ENCODE data around the gene CSF3R. TPM values are rescaled to one million over a fixed set of nuclear protein-coding genes. Genes with fewer than 3 reads are reported as not detected.
A peak's percentile ranks its signal among the peaks of the same experiment; 100 is the strongest.

CSF3R gene
- total RNA-seq, 1 donor from 2014 or later: 0.54 TPM

GRCh38 chr1:36456391-36456928, 26.3 kb downstream of the CSF3R start:
- Mint-ChIP-seq H3K9me3 (no peaks in the 10 kb centered on the region), H3K4me1 (ENCODE audit: low read depth) (peaks cover 50% of the 10 kb centered on the region), H3K36me3 (ENCODE audit: low read depth) (peaks cover 48% of the 10 kb centered on the region), H3K4me3 (no peak overlapping the region), H3K27me3 (ENCODE audit: insufficient read depth) (no peaks in the 10 kb centered on the region), H3K27ac (no peak overlapping the region)
- intact Hi-C loops (cut with micrococcal nuclease): loop anchor here (10.0 kb wide), 2 partner anchors 1018 to 1602 kb away; partner anchors contain the start of genes SMIM12 and ZC3H12A
- DNase-seq (ENCODE audit: low spot score): no peak

DNA sequence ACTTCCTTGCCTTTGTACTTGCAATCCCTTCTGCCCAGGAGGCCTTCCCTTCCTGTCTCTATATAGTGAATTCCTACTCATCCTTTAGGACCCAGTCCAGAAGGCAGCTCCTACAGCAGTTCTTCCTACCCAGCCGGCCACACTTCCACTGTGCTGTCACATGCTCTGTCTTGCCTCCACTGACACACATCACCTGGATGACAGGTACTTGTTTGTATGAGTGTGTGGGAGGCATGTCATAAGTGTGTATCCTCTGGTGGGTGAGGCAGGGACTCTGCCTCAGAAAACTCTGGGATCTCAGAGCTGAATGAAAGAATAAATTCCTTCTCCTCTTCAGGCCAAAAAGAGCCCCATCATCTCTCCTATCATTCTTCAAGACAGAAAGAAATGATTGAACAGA, 27.3 kb downstream of the CSF3R start:
- Mint-ChIP-seq H3K27ac (no peak overlapping the region), H3K4me1 (ENCODE audit: low read depth) (peaks cover 43% of the 10 kb centered on the region), H3K4me3 (no peak overlapping the region), H3K36me3 (ENCODE audit: low read depth) (peaks cover 38% of the 10 kb centered on the region), H3K27me3 (ENCODE audit: insufficient read depth) (no peaks in the 10 kb centered on the region), H3K9me3 (no peaks in the 10 kb centered on the region)
- intact Hi-C loops (cut with micrococcal nuclease): loop anchor here (10.0 kb wide), 2 partner anchors 1019 to 1601 kb away; partner anchors contain the start of genes SMIM12 and ZC3H12A
- no peak for DNase-seq (ENCODE audit: low spot score)

DNA sequence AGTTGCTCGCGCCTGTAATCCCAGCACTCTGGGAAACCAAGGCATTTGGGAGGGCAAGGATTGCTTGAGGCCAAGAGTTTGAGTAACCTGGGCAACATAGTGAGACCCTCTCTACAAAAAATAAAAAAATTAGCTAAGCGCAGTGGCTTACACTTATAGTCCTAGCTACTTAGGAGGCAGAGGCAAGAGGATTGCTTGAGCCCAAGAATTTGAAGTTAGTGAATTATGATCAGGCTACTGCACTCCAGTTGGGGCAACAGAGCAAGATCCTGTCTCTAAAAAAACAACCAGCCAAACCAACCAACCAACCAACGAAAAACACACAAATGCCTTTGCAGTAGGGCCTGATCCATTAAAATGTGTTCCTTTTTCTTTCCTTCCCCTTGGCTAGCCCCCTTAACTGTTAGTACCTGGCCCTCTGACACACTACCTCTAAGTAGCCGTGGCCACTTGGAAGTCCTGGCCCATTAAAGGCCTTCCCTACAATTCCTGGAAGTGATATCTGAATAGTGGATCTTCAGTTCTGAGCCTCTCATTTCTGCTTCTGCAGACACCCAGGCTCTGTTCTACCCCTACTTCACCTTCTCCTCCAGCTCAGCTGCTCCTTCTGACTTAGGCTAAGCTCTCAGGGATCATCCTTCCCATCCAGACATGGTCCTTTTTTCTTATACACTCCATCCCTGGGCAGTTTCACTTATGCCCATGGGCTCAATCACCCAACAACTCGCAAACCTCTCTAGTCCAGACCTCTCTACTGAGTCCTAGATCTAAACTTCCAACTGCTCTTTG, 28.9 kb downstream of the CSF3R start:
- Mint-ChIP-seq H3K27me3 (ENCODE audit: insufficient read depth) (no peaks in the 10 kb centered on the region), H3K27ac (no peak overlapping the region), H3K36me3 (ENCODE audit: low read depth) (peaks cover 28% of the 10 kb centered on the region), H3K9me3 (no peaks in the 10 kb centered on the region), H3K4me3 (no peak overlapping the region), H3K4me1 (ENCODE audit: low read depth) (peaks cover 38% of the 10 kb centered on the region)
- DNase-seq (ENCODE audit: low spot score): no peak
- intact Hi-C loops (cut with micrococcal nuclease): loop anchor here (10.0 kb wide), 2 partner anchors 1021 to 1599 kb away; partner anchors contain the start of genes SMIM12 and ZC3H12A

- H3K9me3 Mint-ChIP-seq: no peaks in the 10 kb centered on the region
- DNase-seq (ENCODE audit: low spot score): no peak
- peaks cover 24% of the 10 kb centered on the region for H3K36me3 Mint-ChIP-seq (ENCODE audit: low read depth)
- intact Hi-C loops (cut with micrococcal nuclease): loop anchor here (10.0 kb wide), 2 partner anchors 1022 to 1598 kb away; partner anchors contain the start of genes SMIM12 and ZC3H12A
- peaks cover 30% of the 10 kb centered on the region for H3K4me1 Mint-ChIP-seq (ENCODE audit: low read depth)
- H3K4me3 Mint-ChIP-seq: no peak overlapping the region
- H3K27ac Mint-ChIP-seq: no peak overlapping the region
- H3K27me3 Mint-ChIP-seq (ENCODE audit: insufficient read depth): no peaks in the 10 kb centered on the region
Measured at GRCh38 chr1:36453051-36453450, 29.7 kb downstream of the CSF3R start.

DNA sequence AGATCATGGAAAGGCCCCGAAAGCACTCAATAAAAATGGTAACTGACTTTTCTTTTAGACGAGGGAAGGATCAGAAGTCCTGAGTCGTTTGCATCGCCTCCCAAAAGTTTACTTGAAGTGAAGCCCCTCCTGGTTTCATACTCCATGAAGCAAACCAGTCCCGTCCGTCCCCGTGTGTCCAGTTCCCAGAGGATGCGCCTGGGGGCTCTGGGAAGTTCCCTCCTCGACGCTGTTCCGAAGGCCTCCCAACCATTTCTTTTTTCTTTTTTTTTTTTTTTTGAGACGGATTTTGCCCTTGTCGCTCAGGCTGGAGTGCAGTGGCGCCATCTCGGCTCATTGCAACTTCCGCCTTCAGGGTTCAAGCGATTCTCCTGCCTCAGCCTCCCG, 31.8 kb downstream of the CSF3R start:
- DNase-seq (ENCODE audit: low spot score): no peak
- Mint-ChIP-seq H3K4me3 (peak overlapping the region; percentile 86), H3K27ac (peak overlapping the region; percentile 82), H3K9me3 (no peaks in the 10 kb centered on the region), H3K4me1 (ENCODE audit: low read depth) (peaks cover 12% of the 10 kb centered on the region), H3K36me3 (ENCODE audit: low read depth) (peaks cover 10% of the 10 kb centered on the region), H3K27me3 (ENCODE audit: insufficient read depth) (no peaks in the 10 kb centered on the region)
- intact Hi-C loops (cut with micrococcal nuclease): loop anchor here (1.0 to 10.0 kb wide), 6 partner anchors 8 to 1596 kb away; partner anchors contain the start of genes ADPRS, MRPS15, SMIM12 and ZC3H12A

DNA sequence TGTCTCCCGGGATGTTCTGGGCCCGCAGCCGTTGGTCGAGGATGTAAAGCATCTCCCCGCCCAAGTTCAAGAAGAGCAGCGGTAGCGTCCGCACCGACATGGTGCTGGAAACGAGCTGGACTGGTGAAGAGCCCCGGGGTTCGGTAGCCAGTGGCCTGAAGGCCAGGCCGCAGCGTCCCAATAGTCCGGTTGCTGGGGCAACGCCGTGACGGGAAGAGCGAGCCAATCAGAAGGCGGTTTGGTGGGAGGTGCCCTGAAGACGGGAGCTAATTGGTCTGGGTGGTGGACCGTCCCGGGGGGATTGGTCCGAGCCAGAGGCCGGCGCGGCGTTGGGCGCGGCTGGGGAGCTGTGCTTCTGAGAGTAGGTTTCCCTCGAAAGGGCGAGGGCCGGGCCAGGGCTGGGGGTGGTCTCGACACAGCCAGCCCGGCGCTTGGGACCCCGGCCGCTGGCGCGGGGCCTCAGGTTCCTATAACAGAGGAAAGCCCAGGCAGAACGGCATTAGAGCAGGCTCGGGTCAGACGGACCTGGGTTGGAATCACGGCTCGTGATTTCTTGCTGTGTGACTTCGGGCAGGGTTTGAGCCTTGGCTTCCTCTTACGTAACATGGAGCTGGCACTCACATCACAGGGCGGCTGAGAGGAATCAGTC, 32.3 kb downstream of the CSF3R start, which contains the start of gene OSCP1:
Gene OSCP1 (minus strand): TSS at position 182 of the 649 bp plus-strand sequence. CDS start 82 bp downstream, at position 100.
- H3K27me3 Mint-ChIP-seq (ENCODE audit: insufficient read depth): no peaks in the 10 kb centered on the region
- DNase-seq (ENCODE audit: low spot score): peak; percentile 86
- H3K4me1 Mint-ChIP-seq (ENCODE audit: low read depth): peaks cover 11% of the 10 kb centered on the region
- intact Hi-C loops (cut with micrococcal nuclease): loop anchor here (1.0 to 10.0 kb wide), 6 partner anchors 9 to 1596 kb away; partner anchors contain the start of genes ADPRS, MRPS15, SMIM12 and ZC3H12A
- H3K4me3 Mint-ChIP-seq: peak within 1 kb of the TSS; percentile 86
- H3K9me3 Mint-ChIP-seq: no peaks in the 10 kb centered on the region
- peak within 1 kb of the TSS; percentile 82 for H3K27ac Mint-ChIP-seq
- H3K36me3 Mint-ChIP-seq (ENCODE audit: low read depth): peaks cover 9% of the 10 kb centered on the region

DNA sequence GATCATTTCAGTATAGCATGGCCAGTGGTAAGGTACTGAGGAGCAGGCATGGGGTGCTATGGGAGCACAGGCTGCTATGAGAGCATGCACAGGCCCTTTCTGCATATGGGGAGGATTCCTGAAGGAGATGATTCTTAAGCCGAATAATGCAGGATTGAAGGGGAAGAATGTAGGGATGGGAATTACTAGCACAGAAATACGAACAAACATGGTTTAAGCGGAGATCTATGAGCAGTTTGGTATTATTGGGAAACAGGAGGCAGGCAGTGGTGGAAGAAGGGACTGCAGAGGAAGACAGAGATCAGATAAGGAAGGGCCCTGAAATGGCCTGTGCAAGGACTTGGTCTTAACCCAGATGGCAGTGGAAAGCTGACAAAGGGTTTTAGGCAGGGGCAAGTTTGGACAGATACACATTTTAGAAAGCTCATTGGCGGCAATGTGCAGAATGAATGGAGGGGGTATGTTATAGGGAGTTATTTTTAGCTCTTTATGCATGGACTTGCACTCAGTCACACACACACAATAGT, 34.1 kb downstream of the CSF3R start:
- intact Hi-C loops (cut with micrococcal nuclease): no loop called here
- no peak overlapping the region for H3K4me3 Mint-ChIP-seq
- H3K9me3 Mint-ChIP-seq: no peaks in the 10 kb centered on the region
- H3K4me1 Mint-ChIP-seq (ENCODE audit: low read depth): peaks cover 11% of the 10 kb centered on the region
- no peak for DNase-seq (ENCODE audit: low spot score)
- no peak overlapping the region for H3K27ac Mint-ChIP-seq
- H3K36me3 Mint-ChIP-seq (ENCODE audit: low read depth): peaks cover 3% of the 10 kb centered on the region
- peaks cover 2% of the 10 kb centered on the region for H3K27me3 Mint-ChIP-seq (ENCODE audit: insufficient read depth)

- peaks cover 11% of the 10 kb centered on the region for H3K4me1 Mint-ChIP-seq (ENCODE audit: low read depth)
- peaks cover 2% of the 10 kb centered on the region for H3K36me3 Mint-ChIP-seq (ENCODE audit: low read depth)
- no peak overlapping the region for H3K4me3 Mint-ChIP-seq
- no peak overlapping the region for H3K27ac Mint-ChIP-seq
- intact Hi-C loops (cut with micrococcal nuclease): no loop called here
- no peaks in the 10 kb centered on the region for H3K9me3 Mint-ChIP-seq
- peaks cover 3% of the 10 kb centered on the region for H3K27me3 Mint-ChIP-seq (ENCODE audit: insufficient read depth)
- no peak for DNase-seq (ENCODE audit: low spot score)
Measured at GRCh38 chr1:36447450-36447849, 35.3 kb downstream of the CSF3R start.

- Mint-ChIP-seq H3K4me1 (ENCODE audit: low read depth) (peaks cover 11% of the 10 kb centered on the region), H3K27me3 (ENCODE audit: insufficient read depth) (peaks cover 3% of the 10 kb centered on the region), H3K4me3 (no peak overlapping the region), H3K9me3 (no peaks in the 10 kb centered on the region), H3K27ac (no peak overlapping the region), H3K36me3 (ENCODE audit: low read depth) (no peaks in the 10 kb centered on the region)
- intact Hi-C loops (cut with micrococcal nuclease): no loop called here
- no peak for DNase-seq (ENCODE audit: low spot score)
Measured at GRCh38 chr1:36446746-36447145, 36.0 kb downstream of the CSF3R start.

DNA sequence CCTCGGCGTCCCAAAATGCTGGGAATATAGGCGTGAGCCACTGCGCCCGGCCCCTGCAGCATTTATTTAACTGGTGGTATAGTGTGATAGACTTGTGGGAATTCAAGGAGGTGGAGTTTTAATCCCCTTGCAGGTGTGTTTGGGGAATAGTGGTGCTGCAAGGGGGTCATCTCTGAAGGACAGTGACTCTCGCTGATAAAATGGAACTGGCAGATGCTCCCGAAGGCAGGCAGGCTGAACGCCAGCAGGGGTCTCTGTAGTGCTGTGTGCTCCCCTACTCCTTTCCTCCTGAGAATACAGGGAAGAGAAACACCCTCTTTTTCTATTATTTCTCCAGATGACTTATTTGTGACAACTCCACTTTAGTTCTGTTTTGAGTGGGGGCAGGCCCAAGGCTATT, 36.4 kb downstream of the CSF3R start:
- Mint-ChIP-seq H3K4me3 (no peak overlapping the region), H3K27me3 (ENCODE audit: insufficient read depth) (peaks cover 3% of the 10 kb centered on the region), H3K4me1 (ENCODE audit: low read depth) (peaks cover 6% of the 10 kb centered on the region), H3K9me3 (no peaks in the 10 kb centered on the region), H3K36me3 (ENCODE audit: low read depth) (no peaks in the 10 kb centered on the region), H3K27ac (no peak overlapping the region)
- intact Hi-C loops (cut with micrococcal nuclease): no loop called here
- no peak for DNase-seq (ENCODE audit: low spot score)

- H3K9me3 Mint-ChIP-seq: no peaks in the 10 kb centered on the region
- no peak overlapping the region for H3K27ac Mint-ChIP-seq
- no peaks in the 10 kb centered on the region for H3K36me3 Mint-ChIP-seq (ENCODE audit: low read depth)
- no peaks in the 10 kb centered on the region for H3K4me1 Mint-ChIP-seq (ENCODE audit: low read depth)
- no peak for DNase-seq (ENCODE audit: low spot score)
- peaks cover 12% of the 10 kb centered on the region for H3K27me3 Mint-ChIP-seq (ENCODE audit: insufficient read depth)
- H3K4me3 Mint-ChIP-seq: no peak overlapping the region
- intact Hi-C loops (cut with micrococcal nuclease): no loop called here
Measured at GRCh38 chr1:36443297-36443696, 39.4 kb downstream of the CSF3R start.

GRCh38 chr1:36442337-36442736, 40.4 kb downstream of the CSF3R start:
- DNase-seq (ENCODE audit: low spot score): no peak
- H3K27ac Mint-ChIP-seq: no peak overlapping the region
- no peak overlapping the region for H3K4me3 Mint-ChIP-seq
- no peaks in the 10 kb centered on the region for H3K9me3 Mint-ChIP-seq
- H3K4me1 Mint-ChIP-seq (ENCODE audit: low read depth): no peaks in the 10 kb centered on the region
- intact Hi-C loops (cut with micrococcal nuclease): no loop called here
- H3K27me3 Mint-ChIP-seq (ENCODE audit: insufficient read depth): peaks cover 12% of the 10 kb centered on the region
- no peaks in the 10 kb centered on the region for H3K36me3 Mint-ChIP-seq (ENCODE audit: low read depth)

Measured in activated T-helper 1 cell treated with anti-CD3 and anti-CD28 coated beads, Interleukin-12 subunit alpha, Interleukin-12 subunit beta, Interleukin-2, Interleukin-4 antibody, amounts not matched to agents 30 ng/mL and 10 ng/mL and 1 ng/mL, durations not matched to agents 14 hours and 24 hours and 36 hours (primary cell).